Measurements from ENCODE around the gene KLF16.
"Not testable (repeated sequence)": the region's sequence is repeated elsewhere in the genome, so short reads cannot be mapped to it uniquely, and the experiment has no call there.

The KLF16 gene

GRCh38 chr19:1863328-1863637 lies at the start of gene KLF16:
Gene KLF16 (minus strand): TSS chr19:1863579. CDS start chr19:1863497, 82 bp downstream.
- no peak for DNase-seq

GRCh38 chr19:1912760-1913505 lies 49.6 kb upstream of the KLF16 start:
- no peak for DNase-seq

DNA sequence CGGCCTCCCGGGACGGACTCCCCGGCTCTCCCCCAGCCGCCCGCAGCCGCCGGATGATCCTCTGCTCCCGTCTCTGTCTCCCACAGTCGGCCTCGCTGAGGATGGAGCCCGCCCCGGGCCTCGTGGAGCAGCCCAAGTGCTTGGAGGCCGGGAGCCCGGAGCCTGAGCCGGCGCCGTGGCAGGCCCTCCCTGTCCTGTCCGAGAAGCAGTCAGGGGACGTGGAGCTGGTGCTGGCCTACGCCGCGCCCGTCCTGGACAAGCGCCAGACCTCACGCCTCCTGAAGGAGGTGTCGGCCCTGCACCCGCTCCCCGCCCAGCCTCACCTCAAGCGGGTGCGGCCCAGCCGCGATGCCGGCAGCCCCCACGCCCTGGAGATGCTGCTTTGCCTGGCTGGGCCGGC lies 48.6 kb upstream of the KLF16 start:
- no peak for DNase-seq

GRCh38 chr19:1911098-1911497 lies 47.7 kb upstream of the KLF16 start:
- DNase-seq = no peak

- no peak for DNase-seq
These were observed 46.8 kb upstream of the KLF16 start for GRCh38 chr19:1910177-1910576.

DNA sequence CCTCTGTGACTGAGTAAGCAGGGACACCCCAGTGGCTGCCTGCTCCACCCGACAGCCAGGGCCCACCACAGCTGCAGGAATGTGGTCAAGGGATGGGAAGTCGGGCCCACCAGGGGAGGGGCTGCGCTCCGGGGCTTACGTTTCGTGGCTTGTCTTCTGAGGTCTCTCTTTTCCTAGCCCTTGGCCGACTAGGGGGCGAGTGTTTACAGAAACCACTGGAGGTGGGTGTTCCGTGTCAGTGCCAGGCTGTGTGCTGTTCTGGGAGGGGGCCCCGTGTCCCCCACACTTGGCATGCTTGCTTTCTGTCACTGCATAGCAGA lies 46.3 kb upstream of the KLF16 start:
- DNase-seq = no peak

DNA sequence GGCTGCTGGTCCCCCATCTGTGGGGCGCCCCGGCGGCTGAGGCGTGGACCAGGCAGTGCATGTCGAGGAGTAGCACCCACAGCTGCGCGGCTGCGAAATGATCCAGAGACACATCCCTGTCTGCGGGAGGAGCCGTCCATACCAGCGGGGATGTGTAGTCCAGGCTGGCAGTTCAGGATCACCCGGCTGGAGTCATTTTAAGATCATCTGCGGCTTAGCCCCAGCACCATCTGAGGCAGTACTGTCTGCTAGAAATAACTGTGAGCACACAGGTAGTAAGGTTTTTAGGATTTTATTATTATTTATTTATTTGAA lies 44.9 kb upstream of the KLF16 start:
- no peak for DNase-seq

DNA sequence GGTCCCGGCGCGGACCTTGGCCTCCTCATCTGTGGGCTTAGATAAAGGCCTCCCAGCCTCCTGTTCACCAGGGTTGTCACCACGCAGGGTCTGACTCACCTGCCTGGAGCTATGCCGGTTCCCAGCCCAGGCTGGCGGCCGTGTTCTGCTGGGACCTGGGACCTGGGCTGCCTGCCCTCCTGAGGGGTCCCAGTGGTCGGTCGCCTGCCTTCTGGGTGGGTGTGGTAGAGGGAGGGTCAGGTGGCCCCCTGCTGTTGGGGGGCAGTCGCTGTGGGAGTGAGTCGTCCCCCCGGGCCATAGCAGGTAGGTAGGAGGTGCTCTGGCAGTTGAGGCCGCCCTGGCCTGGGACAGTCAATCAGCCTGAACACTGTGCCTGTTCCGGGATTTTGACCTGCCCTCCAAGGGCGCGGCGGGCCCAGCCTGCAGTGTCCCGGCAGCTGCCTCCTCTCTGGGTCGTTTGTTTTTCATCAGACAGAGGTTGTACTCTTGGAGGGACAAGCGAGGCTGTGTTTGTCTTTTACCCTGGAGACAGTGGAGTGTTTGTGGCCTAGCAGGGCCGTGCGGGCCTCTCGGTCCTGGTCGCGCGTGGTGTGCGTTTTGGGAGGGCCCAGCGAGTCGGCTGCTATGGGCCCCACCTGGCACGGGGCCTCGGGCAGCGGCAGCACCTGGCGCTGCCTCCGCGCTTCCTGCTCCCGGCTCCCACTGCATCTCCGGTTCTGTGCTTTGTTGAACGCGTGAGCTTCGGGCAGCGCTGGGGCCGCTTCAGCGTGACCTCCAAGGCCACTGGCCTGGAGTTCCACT lies 44.4 kb upstream of the KLF16 start:
- DNase-seq = no peak

GRCh38 chr19:1906985-1907562 lies 43.7 kb upstream of the KLF16 start:
- DNase-seq = no peak

- no peak for DNase-seq
These were observed 42.5 kb upstream of the KLF16 start for GRCh38 chr19:1905863-1906375.

DNA sequence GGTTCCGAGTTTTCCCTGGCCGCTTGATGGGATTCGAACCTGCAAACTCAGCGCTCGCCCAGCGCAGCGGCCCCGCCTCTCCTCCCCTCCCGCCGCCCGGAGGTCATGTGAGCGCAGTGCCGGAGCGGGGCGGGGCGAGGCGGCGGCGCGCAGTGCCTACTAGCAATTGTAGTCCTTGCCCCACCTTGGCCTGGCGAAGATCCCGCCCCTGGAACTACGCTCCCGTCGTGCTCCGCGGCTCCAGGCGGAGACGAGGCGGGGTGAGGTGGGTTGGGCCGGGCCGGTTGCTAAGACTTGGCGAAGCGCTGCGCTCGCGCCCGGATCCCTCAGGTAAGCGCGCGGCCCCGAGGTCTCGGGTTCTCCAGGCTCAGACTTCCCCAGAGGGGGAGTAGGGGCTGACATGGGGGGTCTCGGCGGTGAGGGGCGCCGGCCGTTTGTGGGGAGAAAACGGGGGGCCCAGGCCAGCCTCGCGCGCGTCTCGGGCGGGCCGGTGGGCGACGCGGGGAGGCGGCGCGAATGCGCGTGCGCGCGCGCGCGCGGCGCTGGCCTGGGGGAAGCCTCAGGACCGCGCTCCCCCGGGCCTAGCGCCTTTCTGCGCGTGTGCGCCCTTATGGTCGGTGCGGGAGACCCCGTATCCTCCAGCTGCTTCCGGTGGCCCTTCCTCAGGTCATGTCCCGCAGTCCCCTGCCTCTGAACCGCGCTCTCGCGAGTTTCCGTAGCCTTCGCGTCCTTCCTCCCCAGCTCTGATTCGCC lies 41.9 kb upstream of the KLF16 start, which contains the start of the genes ADAT3 and SCAMP4:
TSS of gene ADAT3 (plus strand) at position 290 of the 753 bp plus-strand sequence. CDS start 6,649 bp downstream, outside the sequence.
TSS of gene SCAMP4 (plus strand) at position 290 of the 753 bp plus-strand sequence. CDS start 9,621 bp downstream, outside the sequence.
- peak; percentile 93 for DNase-seq

DNA sequence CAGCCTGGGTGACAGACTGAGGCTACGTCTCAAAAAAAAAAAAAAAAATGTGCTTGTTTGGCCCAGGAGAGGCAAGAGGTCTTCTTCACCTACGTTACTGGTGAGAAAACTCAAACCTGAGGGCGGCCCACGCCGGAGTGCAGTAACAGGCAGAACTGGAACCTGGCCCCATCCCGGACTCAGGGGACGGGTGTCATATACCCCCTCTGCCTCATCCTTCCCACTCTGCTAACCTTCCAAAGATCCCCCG lies 41.4 kb upstream of the KLF16 start:
- no peak for DNase-seq

- no peak for DNase-seq
These were observed 39.5 kb upstream of the KLF16 start for GRCh38 chr19:1902923-1903322.

GRCh38 chr19:1901940-1902404 lies 38.6 kb upstream of the KLF16 start:
- no peak for DNase-seq

DNA sequence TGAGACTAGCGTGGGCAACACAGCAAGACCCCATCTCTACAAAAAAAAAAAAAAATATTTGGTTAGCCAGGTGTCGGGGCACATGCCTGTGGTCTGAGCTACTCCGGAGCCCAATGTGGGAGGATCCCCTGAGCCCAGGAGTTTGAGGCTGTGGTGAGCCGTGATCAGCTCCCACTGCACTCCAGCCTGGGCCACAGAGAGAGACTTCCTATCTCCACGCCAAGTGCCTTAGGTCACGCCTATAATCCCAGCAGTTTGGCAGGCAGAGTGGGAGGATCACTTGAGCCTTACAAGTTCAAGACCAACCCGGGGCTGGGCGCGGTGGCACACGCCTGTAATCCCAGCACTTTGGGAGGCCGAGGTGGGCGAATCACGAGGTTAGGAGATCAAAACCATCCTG lies 33.1 kb upstream of the KLF16 start:
- DNase-seq = no peak

- DNase-seq = no peak
These were observed 30.4 kb upstream of the KLF16 start for GRCh38 chr19:1893791-1894190.

- no peak for DNase-seq
These were observed 26.5 kb upstream of the KLF16 start for GRCh38 chr19:1889907-1890306.

GRCh38 chr19:1888385-1888784 lies 25.0 kb upstream of the KLF16 start:
- no peak for DNase-seq

GRCh38 chr19:1886360-1886759 lies 23.0 kb upstream of the KLF16 start:
- DNase-seq = not testable (repeated sequence)

GRCh38 chr19:1885398-1886119 lies 22.2 kb upstream of the KLF16 start, which contains the start of gene ABHD17A:
Gene ABHD17A (minus strand): TSS chr19:1885496. CDS start chr19:1881566, 3,930 bp downstream.
- DNase-seq = not testable (repeated sequence)

DNA sequence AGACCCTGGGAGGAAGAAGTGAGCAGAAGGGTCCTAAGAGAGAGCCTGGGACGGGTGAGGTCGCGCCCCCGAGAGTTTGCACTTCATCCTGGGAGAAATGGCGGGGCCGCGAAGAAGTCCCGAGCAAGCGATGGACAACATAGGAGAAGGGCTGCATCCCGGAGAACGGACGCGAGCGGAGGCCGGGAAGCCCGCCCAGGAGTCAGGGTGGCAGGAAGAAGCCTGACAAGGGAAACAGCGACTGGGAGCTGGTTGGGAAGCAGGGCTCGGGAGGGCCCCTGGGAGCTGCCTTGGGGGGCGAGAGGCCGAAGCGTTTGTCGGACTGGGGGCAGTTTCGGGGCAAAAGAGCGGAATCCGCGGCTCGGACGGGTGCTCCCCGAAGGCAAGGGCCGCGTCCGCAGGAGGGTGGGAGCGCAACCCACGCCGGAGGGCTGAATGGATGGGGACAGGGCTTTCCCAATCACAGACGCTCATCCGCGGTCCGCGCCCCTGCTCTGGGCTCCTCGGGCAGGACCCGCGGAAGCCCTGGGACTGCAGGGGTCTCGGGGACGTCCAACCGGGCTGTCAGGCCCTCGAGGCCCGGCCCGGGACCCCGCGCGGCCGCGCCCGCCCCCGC lies 21.4 kb upstream of the KLF16 start:
- no peak for DNase-seq

DNA sequence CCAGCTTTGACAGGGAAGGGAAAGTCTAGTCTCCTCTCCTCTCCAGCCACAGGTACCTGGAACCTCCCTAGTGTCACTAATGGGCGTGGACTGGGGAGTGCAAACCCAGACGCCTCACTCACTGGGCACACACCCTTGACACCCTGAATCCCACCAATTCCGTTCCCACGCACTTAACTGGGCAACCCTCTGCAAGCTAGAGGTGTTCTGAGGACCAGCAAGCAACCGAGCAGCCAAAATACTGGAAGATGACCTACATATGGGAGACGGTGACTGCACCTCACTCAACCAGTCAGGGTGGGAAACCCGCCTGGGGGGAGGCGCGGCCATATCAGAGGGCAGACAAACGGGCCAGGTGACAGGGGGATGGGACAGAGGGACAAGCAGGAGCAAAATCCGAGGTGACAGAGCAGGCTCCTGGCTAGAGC lies 20.9 kb upstream of the KLF16 start:
- DNase-seq = no peak

Data from NCI-H1436 treated with DMSO at 0.1 percent for 48 hours (cell line).